Measurements from ENCODE around the gene CHIT1.
A peak's percentile ranks its signal among the peaks of the same experiment; 100 is the strongest.

Gene CHIT1

GRCh38 chr1:203169770-203170520 lies 59.5 kb downstream of the CHIT1 start:
- H3K4me1 ChIP-seq, result peaks cover 37 to 99% (median 79%) of the 10 kb centered on the region in 10 experiments
- no peak overlapping the region for H3K4me3 ChIP-seq
- H4K20me1 ChIP-seq, result peaks cover 0 to 8% (median 0%) of the 10 kb centered on the region in 11 experiments; a peak in 5 of 22 replicates
- H3K4me2 ChIP-seq, result peak overlapping the region in 4 of 11 experiments; percentile 10 to 99 (median 54); a peak in 5 of 22 replicates
- no peaks in the 10 kb centered on the region for H3K9me3 ChIP-seq (replicated peaks in 1 of 11)
- H3K27ac ChIP-seq, result no peak overlapping the region
- no peak for TF ChIP-seq Cebpa-rat (IDR thresholded peaks at IDR 0.05)
- H3K27me3 ChIP-seq, result peaks cover 0 to 10% (median 0%) of the 10 kb centered on the region in 11 experiments; a peak in 2 of 22 replicates
- 0 out of 22 replicates have a peak overlapping the region, but pooled peaks of 1 of the 11 experiments have one; percentile 9 for H3K9ac ChIP-seq
- peaks cover 0 to 39% (median 0%) of the 10 kb centered on the region in 11 experiments; a peak in 7 of 22 replicates for H3K36me3 ChIP-seq

GRCh38 chr1:203168991-203169390 lies 60.5 kb downstream of the CHIT1 start:
- Histone ChIP-seq H3K9ac (no peak overlapping the region), H3K27me3 (peaks cover 0 to 8% (median 0%) of the 10 kb centered on the region in 11 experiments; a peak in 2 of 22 replicates), H3K4me3 (no peak overlapping the region), H3K4me2 (peak overlapping the region in 3 of 11 experiments; percentile 53 to 65 (median 61); a peak in 2 of 22 replicates), H3K9me3 (replicated peaks in 1 of 11) (no peaks in the 10 kb centered on the region), H3K4me1 (peaks cover 34 to 99% (median 78%) of the 10 kb centered on the region in 10 experiments), H4K20me1 (peaks cover 0 to 8% (median 0%) of the 10 kb centered on the region in 11 experiments; a peak in 5 of 22 replicates), H3K36me3 (peaks cover 0 to 39% (median 0%) of the 10 kb centered on the region in 11 experiments; a peak in 7 of 22 replicates), H3K27ac (no peak overlapping the region)
- no peak for TF ChIP-seq Cebpa-rat (IDR thresholded peaks at IDR 0.05)

- peaks cover 0 to 8% (median 0%) of the 10 kb centered on the region in 11 experiments; a peak in 5 of 22 replicates for H4K20me1 ChIP-seq
- peaks cover 0 to 39% (median 0%) of the 10 kb centered on the region in 11 experiments; a peak in 7 of 22 replicates for H3K36me3 ChIP-seq
- H3K9me3 ChIP-seq (replicated peaks in 1 of 11), result no peaks in the 10 kb centered on the region
- TF ChIP-seq Cebpa-rat (IDR thresholded peaks at IDR 0.05), result no peak
- H3K27ac ChIP-seq, result no peak overlapping the region
- H3K4me1 ChIP-seq, result peaks cover 34 to 98% (median 77%) of the 10 kb centered on the region in 10 experiments
- H3K4me3 ChIP-seq, result no peak overlapping the region
- H3K4me2 ChIP-seq, result peak overlapping the region in 8 of 11 experiments; percentile 48 to 70 (median 60); a peak in 10 of 22 replicates
- H3K9ac ChIP-seq, result no peak overlapping the region
- H3K27me3 ChIP-seq, result peaks cover 0 to 1% (median 0%) of the 10 kb centered on the region in 11 experiments; a peak in 1 of 22 replicates
These were observed 61.2 kb downstream of the CHIT1 start for GRCh38 chr1:203168256-203168786.

GRCh38 chr1:203167913-203168200 lies 61.6 kb downstream of the CHIT1 start:
- Histone ChIP-seq H3K27me3 (no peaks in the 10 kb centered on the region), H4K20me1 (peaks cover 0 to 7% (median 0%) of the 10 kb centered on the region in 11 experiments; a peak in 5 of 22 replicates), H3K36me3 (peaks cover 0 to 39% (median 0%) of the 10 kb centered on the region in 11 experiments; a peak in 7 of 22 replicates), H3K9ac (no peak overlapping the region), H3K4me2 (peak overlapping the region; percentile 20 to 70 (median 53); a peak in 19 of 22 replicates), H3K4me1 (peaks cover 34 to 98% (median 76%) of the 10 kb centered on the region in 10 experiments), H3K4me3 (no peak overlapping the region), H3K27ac (no peak overlapping the region), H3K9me3 (replicated peaks in 1 of 11) (no peaks in the 10 kb centered on the region)
- TF ChIP-seq Cebpa-rat (IDR thresholded peaks at IDR 0.05), result no peak

- H3K4me3 ChIP-seq, result no peak overlapping the region
- H3K4me1 ChIP-seq, result peaks cover 34 to 98% (median 76%) of the 10 kb centered on the region in 10 experiments
- peak overlapping the region; percentile 32 to 70 (median 53); a peak in 20 of 22 replicates for H3K4me2 ChIP-seq
- no peak overlapping the region for H3K9ac ChIP-seq
- H3K27me3 ChIP-seq, result no peaks in the 10 kb centered on the region
- peaks cover 0 to 7% (median 0%) of the 10 kb centered on the region in 11 experiments; a peak in 4 of 22 replicates for H4K20me1 ChIP-seq
- no peaks in the 10 kb centered on the region for H3K9me3 ChIP-seq (replicated peaks in 1 of 11)
- no peak for TF ChIP-seq Cebpa-rat (IDR thresholded peaks at IDR 0.05)
- no peak overlapping the region for H3K27ac ChIP-seq
- peaks cover 0 to 39% (median 0%) of the 10 kb centered on the region in 11 experiments; a peak in 7 of 22 replicates for H3K36me3 ChIP-seq
These were observed 62.2 kb downstream of the CHIT1 start for GRCh38 chr1:203167026-203167912.

- no peak for TF ChIP-seq Cebpa-rat (IDR thresholded peaks at IDR 0.05)
- Histone ChIP-seq H3K27me3 (no peaks in the 10 kb centered on the region), H3K9me3 (replicated peaks in 1 of 11) (no peaks in the 10 kb centered on the region), H3K4me2 (peak overlapping the region in 7 of 11 experiments; percentile 48 to 70 (median 60); a peak in 8 of 22 replicates), H3K4me1 (peaks cover 38 to 93% (median 72%) of the 10 kb centered on the region in 10 experiments), H3K4me3 (no peak overlapping the region), H3K27ac (no peak overlapping the region), H3K9ac (no peak overlapping the region), H4K20me1 (peaks cover 0 to 5% (median 0%) of the 10 kb centered on the region in 11 experiments; a peak in 4 of 22 replicates), H3K36me3 (peaks cover 0 to 33% (median 0%) of the 10 kb centered on the region in 11 experiments; a peak in 7 of 22 replicates)
These were observed 63.1 kb downstream of the CHIT1 start for GRCh38 chr1:203166192-203166940.

All from BLaER1 treated with 17β-estradiol and CSF1 and Interleukin-3, amounts not matched to agents 10 nM and 100 nM (cell line).